Lung (tissue), 12 donors: ENCODE results near the gene KCNJ5. TPM values are rescaled to one million over a fixed set of nuclear protein-coding genes. Genes with fewer than 3 reads are reported as not detected.

ENCODE experiments used
- ATAC-seq: fragments of 200-7000 bp; cut with Tn5 transposase; one replicate; pipeline ENCODE4 v1.9.1; 2020; ENCODE audit warnings: moderate number of reproducible peaks; ENCODE audit not compliant: insufficient read depth, low FRiP score
- DNase-seq, 3 donors: peaks; one replicate each; pipeline ENCODE4 v3.0.0-alpha.2; 2013 to 2017
- H3K27ac ChIP-seq, 2 donors: one replicate each; pipeline ENCODE4 v1.5.1; 2013; ENCODE audit warnings: mild to moderate bottlenecking in 2 of 2, moderate library complexity in 2 of 2, control low read depth in 1 of 2, inconsistent platforms in 1 of 2, low read depth in 1 of 2, low read length in 1 of 2
- H3K27me3 ChIP-seq, 3 donors: one replicate each; pipeline ENCODE4 v1.5.1; 2013; ENCODE audit warnings: low read length in 2 of 3; ENCODE audit not compliant: control insufficient read depth in 3 of 3, insufficient read depth in 3 of 3
- H3K36me3 ChIP-seq, 4 donors: one replicate each; pipeline ENCODE4 v1.5.1; 2013; ENCODE audit warnings: low read length in 4 of 4, mild to moderate bottlenecking in 1 of 4, moderate library complexity in 1 of 4; ENCODE audit not compliant: control insufficient read depth in 4 of 4, insufficient read depth in 4 of 4
- H3K4me1 ChIP-seq, 5 donors: one replicate each; pipeline ENCODE4 v1.5.1; 2013; ENCODE audit warnings: low read length in 5 of 5, mild to moderate bottlenecking in 2 of 5, moderate library complexity in 1 of 5; ENCODE audit not compliant: control insufficient read depth in 5 of 5, insufficient read depth in 5 of 5
- H3K4me3 ChIP-seq: one replicate; pipeline ENCODE4 v1.5.1; 2013; ENCODE audit warnings: mild to moderate bottlenecking, control low read depth, moderate library complexity
- H3K9ac ChIP-seq, 2 donors: one replicate each; pipeline ENCODE4 v1.5.1; 2013; ENCODE audit warnings: low read length in 2 of 2, control low read depth in 1 of 2; ENCODE audit not compliant: insufficient read depth in 1 of 2
- H3K9me3 ChIP-seq, 4 donors: one replicate each; pipeline ENCODE4 v1.5.1; 2013; ENCODE audit warnings: low read length in 3 of 4, mild to moderate bottlenecking in 1 of 4, moderate library complexity in 1 of 4; ENCODE audit not compliant: control insufficient read depth in 4 of 4, insufficient read depth in 3 of 4
- WGBS, 2 donors: extraction: QIAGEN DNeasy Blood & Tissue Kit; methylation state at CpG; one replicate each; pipeline ENCODE4 v1.1.7; 2013; 5-methylcytosine and 5-hydroxymethylcytosine counted together
- polyA plus RNA-seq, 2 donors: library from polyadenylated mRNA; stranded (reverse); fragments of 200-250 nt; gene quantifications; one replicate each; pipeline ENCODE4 v1.2.1, GENCODE V29; 2013
- total RNA-seq, 2 donors: library from RNA; depleted of rRNA in 1 of 2; stranded (reverse); fragments of >200 nt in 1 of 2; gene quantifications; one replicate each; pipeline ENCODE4 v1.2.1, GENCODE V29; 2014 to 2021
- TF ChIP-seq, protein P1 (sequence below): IDR thresholded peaks from 2 replicates; pipeline ENCODE4 v1.5.1; 2012; ENCODE audit warnings: mild to moderate bottlenecking; ENCODE audit errors: control extremely low read depth, extremely low read depth
- donor health status: control.
- donor health status: control.
- donor health status: Bipolar disorder and iron deficiency.
- donor health status: healthy.
- donor health status: DM: yes; HTN: yes; CAD: no.

The KCNJ5 gene
- total and polyA plus RNA-seq, 4 donors = 2.0 to 5.0 (median 2.8) TPM

DNA sequence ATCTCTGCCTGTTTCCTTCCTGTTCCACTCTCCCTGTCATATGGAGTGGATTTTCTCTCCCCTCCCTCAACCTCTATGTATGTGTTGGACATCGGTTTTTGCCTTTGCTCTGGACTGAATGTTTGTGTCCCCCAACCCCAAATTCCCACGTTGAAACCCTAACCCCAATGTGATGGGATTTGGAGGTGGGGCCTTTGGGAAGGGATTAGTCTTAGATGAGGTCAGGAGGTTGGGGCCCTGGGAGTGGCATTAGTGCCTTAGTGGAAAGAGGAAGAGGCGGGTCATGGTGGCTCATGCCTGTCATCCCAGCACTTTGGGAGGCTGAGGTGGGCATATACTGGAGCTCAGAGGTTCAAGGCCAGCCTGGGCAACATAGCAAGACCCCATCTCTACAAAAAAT lies 39.9 kb downstream of the KCNJ5 start:
- DNase-seq (no peak), ATAC-seq (no peak)
- Histone ChIP-seq H3K9me3 (peaks cover 0 to 3% (median 0%) of the 10 kb centered on the region in 4 donors), H3K27me3 (no peaks in the 10 kb centered on the region), H3K4me3 (no peak overlapping the region), H3K36me3 (no peaks in the 10 kb centered on the region), H3K4me1 (peaks cover 0 to 2% (median 0%) of the 10 kb centered on the region in 5 donors), H3K27ac (no peak overlapping the region), H3K9ac (no peak overlapping the region)
- 80 to 82% methylated on average over 3 of the region's 3 CpGs for WGBS, 2 donors
- TF ChIP-seq, protein P1, sequence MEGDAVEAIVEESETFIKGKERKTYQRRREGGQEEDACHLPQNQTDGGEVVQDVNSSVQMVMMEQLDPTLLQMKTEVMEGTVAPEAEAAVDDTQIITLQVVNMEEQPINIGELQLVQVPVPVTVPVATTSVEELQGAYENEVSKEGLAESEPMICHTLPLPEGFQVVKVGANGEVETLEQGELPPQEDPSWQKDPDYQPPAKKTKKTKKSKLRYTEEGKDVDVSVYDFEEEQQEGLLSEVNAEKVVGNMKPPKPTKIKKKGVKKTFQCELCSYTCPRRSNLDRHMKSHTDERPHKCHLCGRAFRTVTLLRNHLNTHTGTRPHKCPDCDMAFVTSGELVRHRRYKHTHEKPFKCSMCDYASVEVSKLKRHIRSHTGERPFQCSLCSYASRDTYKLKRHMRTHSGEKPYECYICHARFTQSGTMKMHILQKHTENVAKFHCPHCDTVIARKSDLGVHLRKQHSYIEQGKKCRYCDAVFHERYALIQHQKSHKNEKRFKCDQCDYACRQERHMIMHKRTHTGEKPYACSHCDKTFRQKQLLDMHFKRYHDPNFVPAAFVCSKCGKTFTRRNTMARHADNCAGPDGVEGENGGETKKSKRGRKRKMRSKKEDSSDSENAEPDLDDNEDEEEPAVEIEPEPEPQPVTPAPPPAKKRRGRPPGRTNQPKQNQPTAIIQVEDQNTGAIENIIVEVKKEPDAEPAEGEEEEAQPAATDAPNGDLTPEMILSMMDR = no peak

DNA sequence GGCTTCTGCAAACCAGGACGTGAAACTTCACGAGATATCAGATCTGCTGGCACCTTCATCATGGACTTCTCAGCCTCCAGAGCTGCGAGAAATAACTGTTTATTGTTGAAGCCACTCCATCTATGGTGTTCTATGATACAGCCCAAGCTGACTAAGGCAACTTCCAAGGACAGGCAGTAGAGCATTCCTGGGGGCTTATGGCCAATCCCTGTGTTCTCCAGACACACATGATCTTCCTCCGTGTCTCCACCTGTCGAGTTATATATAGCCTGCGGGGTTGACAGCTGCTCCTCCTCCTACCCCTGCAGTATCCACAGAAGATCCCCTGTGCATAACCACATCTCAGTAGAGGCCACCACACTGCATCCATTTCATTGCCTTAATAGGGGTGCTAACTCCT lies 40.5 kb downstream of the KCNJ5 start:
- DNase-seq (no peak), ATAC-seq (no peak)
- Histone ChIP-seq H3K4me3 (no peak overlapping the region), H3K9me3 (peaks cover 0 to 3% (median 0%) of the 10 kb centered on the region in 4 donors), H3K27ac (no peak overlapping the region), H3K4me1 (peaks cover 0 to 2% (median 0%) of the 10 kb centered on the region in 5 donors), H3K9ac (no peak overlapping the region), H3K36me3 (no peaks in the 10 kb centered on the region), H3K27me3 (no peaks in the 10 kb centered on the region)
- TF ChIP-seq, protein P1 = no peak
- WGBS, 2 donors = 91 to 94% methylated on average over 6 of the region's 6 CpGs

DNA sequence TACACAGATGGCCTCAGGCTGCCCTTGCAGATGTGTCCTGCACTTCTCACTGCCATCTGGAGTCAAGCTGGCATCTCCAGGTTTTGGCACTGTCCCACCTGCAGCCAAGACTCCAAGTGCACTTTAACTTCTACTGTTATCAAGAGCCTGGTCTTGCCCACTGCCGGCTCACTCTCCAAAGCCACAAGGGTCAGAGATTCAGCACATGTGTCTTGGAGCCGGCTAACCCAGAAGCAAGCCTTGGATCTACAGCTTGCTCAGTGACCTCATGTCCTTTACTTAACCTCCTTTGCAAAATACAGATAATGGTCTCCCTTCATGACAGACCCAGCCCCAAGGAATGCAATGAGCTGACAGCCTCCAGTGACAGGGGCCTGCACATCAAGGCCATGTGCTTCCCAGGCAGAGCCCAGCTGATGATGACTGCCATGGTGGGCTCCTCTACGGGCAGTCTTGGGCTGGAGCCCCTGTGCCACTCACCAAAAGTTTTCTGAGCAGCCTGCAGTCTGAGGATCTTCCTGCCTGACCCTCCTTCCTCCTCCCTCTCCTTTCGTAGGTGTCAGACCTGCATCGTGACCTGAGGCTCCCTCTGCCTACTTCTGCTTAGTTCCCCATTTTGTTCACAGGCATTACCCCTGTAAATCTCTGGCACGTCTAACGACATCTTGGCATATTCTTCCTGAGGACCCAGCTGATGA lies 42.5 kb downstream of the KCNJ5 start:
- ATAC-seq (no peak), DNase-seq (no peak)
- no peaks in the 10 kb centered on the region for H3K27me3 ChIP-seq
- no peaks in the 10 kb centered on the region for H3K4me1 ChIP-seq
- H3K9me3 ChIP-seq = peaks cover 0 to 3% (median 0%) of the 10 kb centered on the region in 4 donors
- no peak overlapping the region for H3K4me3 ChIP-seq
- H3K27ac ChIP-seq = no peak overlapping the region
- TF ChIP-seq, protein P1 = no peak
- no peaks in the 10 kb centered on the region for H3K36me3 ChIP-seq
- WGBS, 2 donors = 85 to 87% methylated on average over 7 of the region's 7 CpGs
- no peak overlapping the region for H3K9ac ChIP-seq
